CD4-positive, alpha-beta T cell treated with Interleukin-6 at 100 ng/mL for 8 hours (primary cell): Measurements from ENCODE around the gene SHC4.
"Not testable (repeated sequence)": the region's sequence is repeated elsewhere in the genome, so short reads cannot be mapped to it uniquely, and the experiment has no call there.

ENCODE experiments used
- DNase-seq: peaks from one replicate; pipeline ENCODE4 v3.0.0-alpha.2; 2020; ENCODE audit warnings: mixed read lengths, low spot score

Gene SHC4

GRCh38 chr15:48883699-48884098, 80.0 kb downstream of the SHC4 start:
- no peak for DNase-seq

- DNase-seq = no peak
Observed at GRCh38 chr15:48880070-48880634, 83.6 kb downstream of the SHC4 start.

GRCh38 chr15:48877630-48878595, 85.8 kb downstream of the SHC4 start, which contains the start of gene EID1:
Gene EID1 (plus strand): TSS chr15:48878134. CDS start chr15:48878177, 43 bp downstream.
- peak; percentile 90 for DNase-seq

GRCh38 chr15:48876057-48876456, 87.7 kb downstream of the SHC4 start:
- no peak for DNase-seq

GRCh38 chr15:48875241-48875960, 88.3 kb downstream of the SHC4 start:
- no peak for DNase-seq

GRCh38 chr15:48872632-48873031, 91.1 kb downstream of the SHC4 start:
- DNase-seq = no peak

GRCh38 chr15:48871542-48871941, 92.2 kb downstream of the SHC4 start:
- DNase-seq = no peak

GRCh38 chr15:48869966-48870365, 93.8 kb downstream of the SHC4 start:
- no peak for DNase-seq

- no peak for DNase-seq
Observed at GRCh38 chr15:48868536-48868935, 95.2 kb downstream of the SHC4 start.

GRCh38 chr15:48868023-48868422, 95.7 kb downstream of the SHC4 start:
- no peak for DNase-seq

GRCh38 chr15:48866141-48866563, 97.6 kb downstream of the SHC4 start:
- DNase-seq = no peak

- no peak for DNase-seq
Observed at GRCh38 chr15:48865370-48866079, 98.2 kb downstream of the SHC4 start.

- DNase-seq = no peak
Observed at GRCh38 chr15:48862705-48863104, 101.0 kb downstream of the SHC4 start.

- DNase-seq = peak; percentile 63
Observed at GRCh38 chr15:48861813-48862431, 101.8 kb downstream of the SHC4 start.

- DNase-seq = no peak
Observed at GRCh38 chr15:48859426-48859825, 104.3 kb downstream of the SHC4 start.

GRCh38 chr15:48858401-48858800, 105.3 kb downstream of the SHC4 start:
- no peak for DNase-seq

- no peak for DNase-seq
Observed at GRCh38 chr15:48856942-48857341, 106.8 kb downstream of the SHC4 start.

- DNase-seq = no peak
Observed at GRCh38 chr15:48855501-48856440, 107.9 kb downstream of the SHC4 start.

- not testable (repeated sequence) for DNase-seq
Observed at GRCh38 chr15:48854434-48854833, 109.3 kb downstream of the SHC4 start.

GRCh38 chr15:48851956-48852355, 111.8 kb downstream of the SHC4 start:
- DNase-seq = no peak
